ENCODE results near the gene KCNJ12.

The KCNJ12 gene

GRCh38 chr17:21388944-21389343, 12.8 kb downstream of the KCNJ12 start:
- TF ChIP-seq REST (IDR thresholded peaks at IDR 0.05; ENCODE audit: insufficient read depth in 1 of 2, low read depth in 2 of 2, low read length in 2 of 2): no peak
- no peak for TF ChIP-seq POLR2AphosphoS5 (IDR thresholded peaks at IDR 0.05; ENCODE audit: low read depth, low read length)
- TF ChIP-seq TAF1 (IDR thresholded peaks at IDR 0.05; ENCODE audit: borderline replicate concordance, insufficient read depth, low read length): no peak
- no peak for TF ChIP-seq FOXP2 (optimal IDR thresholded peaks at IDR 0.05; ENCODE audit: borderline replicate concordance, extremely low read depth, extremely low read length, insufficient read depth)
- no peak for TF ChIP-seq SIN3A (IDR thresholded peaks at IDR 0.05; ENCODE audit: borderline replicate concordance, insufficient read depth, low read length)

DNA sequence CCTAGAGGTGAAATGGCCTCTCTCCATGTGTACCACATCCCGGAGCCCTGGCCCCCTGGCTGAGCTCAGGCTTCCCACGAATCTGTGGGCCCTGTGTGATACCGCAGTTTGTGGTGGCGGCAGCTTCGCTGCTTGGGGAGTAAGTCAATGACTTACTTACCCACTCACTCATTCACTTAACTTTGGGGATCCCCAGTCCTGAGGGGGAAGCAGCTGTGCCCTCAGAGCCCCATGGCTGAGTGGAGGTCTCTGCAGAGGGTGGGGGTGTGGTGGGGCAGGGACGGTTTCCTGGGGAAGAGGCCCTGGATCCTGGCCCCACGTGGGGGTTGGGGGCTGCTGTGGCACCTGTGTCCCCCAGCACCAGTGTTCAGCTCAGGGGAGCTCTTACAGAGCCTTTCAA, 13.2 kb downstream of the KCNJ12 start:
- no peak for TF ChIP-seq SIN3A (IDR thresholded peaks at IDR 0.05; ENCODE audit: borderline replicate concordance, insufficient read depth, low read length)

DNA sequence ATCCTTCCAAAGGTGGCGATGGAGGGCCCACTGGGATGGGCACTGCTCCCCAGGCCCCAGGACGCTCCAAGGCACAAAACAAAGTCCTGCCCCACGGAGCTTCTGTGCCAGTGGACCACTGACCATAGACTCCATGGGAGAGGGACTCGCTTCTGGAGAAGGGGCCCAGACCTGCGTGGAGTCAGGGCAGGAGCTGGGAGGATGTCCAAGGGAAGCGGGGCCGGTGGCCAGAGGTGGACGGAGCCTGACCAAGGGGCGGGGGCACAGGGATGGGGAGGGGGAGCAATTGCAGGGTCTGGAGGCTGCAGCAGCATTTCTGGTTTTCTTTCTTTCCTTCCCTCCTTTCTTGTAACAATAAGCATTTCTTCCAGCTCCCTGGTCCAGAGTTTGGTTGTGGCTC, 14.1 kb downstream of the KCNJ12 start:
- TF ChIP-seq POLR2AphosphoS5 (IDR thresholded peaks at IDR 0.05; ENCODE audit: low read depth, low read length) (no peak), FOXP2 (optimal IDR thresholded peaks at IDR 0.05; ENCODE audit: borderline replicate concordance, extremely low read depth, extremely low read length, insufficient read depth) (no peak), SIN3A (IDR thresholded peaks at IDR 0.05; ENCODE audit: borderline replicate concordance, insufficient read depth, low read length) (no peak), TAF1 (IDR thresholded peaks at IDR 0.05; ENCODE audit: borderline replicate concordance, insufficient read depth, low read length) (no peak), REST (IDR thresholded peaks at IDR 0.05; ENCODE audit: insufficient read depth in 1 of 2, low read depth in 2 of 2, low read length in 2 of 2) (no peak)

- TF ChIP-seq SIN3A (IDR thresholded peaks at IDR 0.05; ENCODE audit: borderline replicate concordance, insufficient read depth, low read length) (no peak), POLR2AphosphoS5 (IDR thresholded peaks at IDR 0.05; ENCODE audit: low read depth, low read length) (no peak), REST (IDR thresholded peaks at IDR 0.05; ENCODE audit: insufficient read depth in 1 of 2, low read depth in 2 of 2, low read length in 2 of 2) (no peak)
These were observed 16.1 kb downstream of the KCNJ12 start for GRCh38 chr17:21392266-21392665.

GRCh38 chr17:21394265-21394664, 18.1 kb downstream of the KCNJ12 start:
- TF ChIP-seq FOXP2 (optimal IDR thresholded peaks at IDR 0.05; ENCODE audit: borderline replicate concordance, extremely low read depth, extremely low read length, insufficient read depth) (no peak), POLR2AphosphoS5 (IDR thresholded peaks at IDR 0.05; ENCODE audit: low read depth, low read length) (no peak), TAF1 (IDR thresholded peaks at IDR 0.05; ENCODE audit: borderline replicate concordance, insufficient read depth, low read length) (no peak), REST (IDR thresholded peaks at IDR 0.05; ENCODE audit: insufficient read depth in 1 of 2, low read depth in 2 of 2, low read length in 2 of 2) (no peak), SIN3A (IDR thresholded peaks at IDR 0.05; ENCODE audit: borderline replicate concordance, insufficient read depth, low read length) (no peak)

Data from PFSK-1 (cell line).